LNCaP clone FGC (cell line): Measurements from ENCODE around the gene HIPK2.

ENCODE experiments used
- DNase-seq: peaks from one replicate; pipeline ENCODE4 v3.0.0-alpha.2; 2011; ENCODE audit warnings: low read depth
- H3K4me3 ChIP-seq: 2 replicates; pipeline ENCODE4 v1.5.1; 2011; ENCODE audit warnings: mild to moderate bottlenecking, low read depth, low read length, control low read depth
- TF ChIP-seq, protein P1 (sequence below): IDR thresholded peaks from 2 replicates; pipeline ENCODE4 v1.5.1; 2012; ENCODE audit warnings: mild to moderate bottlenecking; ENCODE audit not compliant: control insufficient read depth, insufficient read depth; ENCODE audit errors: extremely low read depth

Gene HIPK2

DNA sequence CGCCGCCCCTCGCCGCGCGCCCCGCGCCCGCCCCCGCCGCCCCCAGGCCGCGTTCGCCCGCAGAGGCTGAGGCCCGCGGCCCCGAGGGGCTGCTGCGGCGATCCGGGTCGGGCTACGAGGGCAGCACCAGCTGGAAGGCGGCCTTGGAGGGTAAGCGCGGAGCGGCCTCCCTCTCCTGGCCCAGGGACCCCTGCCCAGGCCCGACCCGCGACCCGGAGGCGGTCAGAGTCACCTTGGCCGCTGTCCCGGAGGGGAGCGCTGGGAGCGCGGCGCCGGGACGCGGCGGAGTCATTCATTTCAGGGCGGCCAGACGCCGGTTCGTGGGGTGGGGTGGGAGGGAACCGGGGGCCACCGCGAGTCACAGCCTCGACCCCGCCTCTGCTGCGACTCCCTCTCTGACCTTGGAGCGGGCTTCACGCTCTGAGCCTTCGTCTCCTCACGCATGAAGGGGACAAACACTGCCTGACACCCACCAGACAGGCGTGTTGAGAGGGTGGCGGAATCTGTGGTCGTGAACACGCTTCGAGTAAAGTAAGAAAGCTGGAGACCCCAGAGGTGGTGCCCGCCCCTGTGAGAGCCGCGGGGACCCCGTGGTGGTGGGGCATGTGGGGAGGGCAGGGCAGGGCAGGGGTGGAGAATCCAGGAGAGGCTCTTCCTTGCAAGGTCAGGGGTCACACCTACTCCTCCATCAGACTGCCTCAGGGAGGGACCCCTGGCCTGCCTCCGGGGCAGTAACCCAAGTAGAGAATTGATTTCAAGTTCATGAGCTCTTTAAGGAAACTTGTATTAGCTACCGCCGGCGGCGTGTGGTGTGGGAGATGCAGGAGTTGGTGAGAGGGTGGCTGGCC is 253.6 kb downstream of the HIPK2 start:
- DNase-seq = no peak
- H3K4me3 ChIP-seq = no peak overlapping the region
- TF ChIP-seq, protein P1, sequence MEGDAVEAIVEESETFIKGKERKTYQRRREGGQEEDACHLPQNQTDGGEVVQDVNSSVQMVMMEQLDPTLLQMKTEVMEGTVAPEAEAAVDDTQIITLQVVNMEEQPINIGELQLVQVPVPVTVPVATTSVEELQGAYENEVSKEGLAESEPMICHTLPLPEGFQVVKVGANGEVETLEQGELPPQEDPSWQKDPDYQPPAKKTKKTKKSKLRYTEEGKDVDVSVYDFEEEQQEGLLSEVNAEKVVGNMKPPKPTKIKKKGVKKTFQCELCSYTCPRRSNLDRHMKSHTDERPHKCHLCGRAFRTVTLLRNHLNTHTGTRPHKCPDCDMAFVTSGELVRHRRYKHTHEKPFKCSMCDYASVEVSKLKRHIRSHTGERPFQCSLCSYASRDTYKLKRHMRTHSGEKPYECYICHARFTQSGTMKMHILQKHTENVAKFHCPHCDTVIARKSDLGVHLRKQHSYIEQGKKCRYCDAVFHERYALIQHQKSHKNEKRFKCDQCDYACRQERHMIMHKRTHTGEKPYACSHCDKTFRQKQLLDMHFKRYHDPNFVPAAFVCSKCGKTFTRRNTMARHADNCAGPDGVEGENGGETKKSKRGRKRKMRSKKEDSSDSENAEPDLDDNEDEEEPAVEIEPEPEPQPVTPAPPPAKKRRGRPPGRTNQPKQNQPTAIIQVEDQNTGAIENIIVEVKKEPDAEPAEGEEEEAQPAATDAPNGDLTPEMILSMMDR = no peak

DNA sequence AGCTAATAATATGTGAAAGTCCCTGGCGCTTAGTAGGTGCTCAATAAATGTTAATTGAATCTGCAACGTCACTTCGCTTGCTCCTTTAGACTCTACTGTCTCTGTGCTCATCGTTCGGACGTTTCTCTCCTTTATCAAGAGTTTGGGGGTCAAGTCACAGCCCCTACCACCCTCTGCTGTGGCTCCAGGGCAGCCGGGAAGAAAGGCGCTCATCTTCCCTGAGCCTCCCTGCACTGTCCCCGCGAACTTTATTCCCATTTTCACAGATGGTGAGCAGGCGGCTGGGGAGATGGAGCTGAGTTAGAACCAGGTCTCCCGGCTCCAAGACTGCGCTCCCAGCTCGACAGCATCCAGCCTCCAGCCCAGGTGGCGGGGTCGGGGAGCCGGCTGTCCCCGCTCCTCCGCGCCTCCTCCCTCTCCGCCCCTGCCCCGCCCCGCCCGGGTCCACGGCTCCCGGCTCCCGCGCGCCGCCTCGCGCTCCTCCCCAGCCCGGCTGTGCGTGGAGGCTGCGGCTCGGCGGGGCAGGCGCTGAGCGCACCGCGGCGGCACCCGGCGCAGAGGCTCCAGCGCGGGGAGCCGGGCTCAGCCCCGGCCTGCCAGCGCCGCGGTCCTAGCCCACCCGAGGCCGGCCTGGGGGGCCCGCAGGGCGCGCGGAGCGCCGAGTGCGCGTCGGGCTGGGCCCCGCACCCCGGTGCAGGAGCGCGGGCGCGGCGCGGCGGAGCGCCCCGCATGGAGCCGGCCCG is 254.4 kb downstream of the HIPK2 start, which contains the start of gene CLEC2L:
Gene CLEC2L, plus strand, starts transcription at position 487 of the 743 bp plus-strand sequence. Its CDS starts 243 bp downstream, at position 730.
- no peak within 1 kb of the TSS for H3K4me3 ChIP-seq
- no peak for DNase-seq
- TF ChIP-seq, protein P1 = 0 out of 2 replicates have a peak, but pooled peaks have one; percentile 28

DNA sequence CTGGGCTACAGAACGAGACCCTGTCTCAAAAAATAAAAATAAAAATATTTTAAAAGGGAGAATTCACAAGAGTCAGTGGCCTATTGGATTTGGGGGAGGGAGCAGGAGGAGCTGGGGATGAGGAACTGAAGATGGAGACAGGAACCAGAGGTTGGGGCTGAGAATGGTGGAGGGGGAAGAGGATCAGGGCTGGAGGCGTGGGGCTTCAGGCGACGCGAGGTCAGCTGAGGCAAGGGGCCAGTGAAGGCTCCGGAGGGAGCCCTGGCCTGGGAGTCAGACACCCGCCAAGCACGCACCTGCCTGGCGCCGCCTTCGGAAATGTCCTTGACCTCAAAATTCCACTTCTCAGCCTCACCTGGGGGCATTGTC is 255.0 kb downstream of the HIPK2 start:
- DNase-seq = no peak
- no peak overlapping the region for H3K4me3 ChIP-seq
- TF ChIP-seq, protein P1 = no peak

DNA sequence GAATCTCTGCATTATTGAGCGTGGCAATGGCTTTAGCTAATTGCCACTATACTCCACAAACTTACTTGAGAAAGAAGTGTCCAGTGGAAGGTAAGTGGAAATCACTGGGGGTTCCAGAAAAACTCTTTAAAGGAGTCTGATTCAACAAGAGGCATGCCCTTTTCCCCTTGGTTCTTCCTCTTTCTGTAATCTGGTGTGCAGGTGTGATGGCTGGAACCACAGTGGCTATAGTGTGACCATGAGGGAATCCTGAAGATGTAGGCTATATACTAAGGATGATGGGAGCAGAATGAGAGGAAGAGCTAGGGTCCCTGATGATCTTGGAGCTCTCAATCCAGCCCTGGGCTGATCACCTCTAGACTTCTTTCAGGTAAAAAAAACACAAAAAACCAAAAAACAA is 256.4 kb downstream of the HIPK2 start:
- TF ChIP-seq, protein P1 = no peak
- DNase-seq = no peak
- no peak overlapping the region for H3K4me3 ChIP-seq

DNA sequence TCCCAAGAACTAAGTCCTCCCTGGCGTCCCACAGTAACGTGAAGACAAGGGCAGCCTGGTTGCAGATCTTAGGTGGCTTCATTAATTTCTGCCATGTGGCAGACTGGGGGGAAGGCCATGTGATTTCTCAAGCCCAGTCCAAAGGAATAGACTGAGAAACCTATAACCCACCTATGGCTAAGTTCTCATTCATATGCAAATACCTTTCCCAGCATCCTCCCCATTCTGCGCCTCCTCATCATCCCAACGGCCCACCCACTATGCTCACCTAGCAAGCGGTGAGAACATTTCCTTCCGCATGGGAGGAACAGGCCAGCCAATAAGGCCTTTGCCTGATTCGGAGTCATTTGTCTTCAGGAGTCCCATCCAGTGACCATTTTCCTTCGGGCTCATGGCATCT is 262.5 kb downstream of the HIPK2 start:
- H3K4me3 ChIP-seq = no peak overlapping the region
- no peak for DNase-seq
- TF ChIP-seq, protein P1 = no peak
